ENCODE data around the gene RELT. TPM values are rescaled to one million over a fixed set of nuclear protein-coding genes. Genes with fewer than 3 reads are reported as not detected.
A peak's percentile ranks its signal among the peaks of the same experiment; 100 is the strongest.

RELT gene
- polyA plus RNA-seq, 4 donors, result 0.67 to 3.3 (median 2.1) TPM

GRCh38 chr11:73343076-73343873, 32.9 kb upstream of the RELT start:
- no peak overlapping the region for H3K27ac ChIP-seq (ENCODE audit: low read depth in 1 of 3, low read length in 2 of 3)
- H3K4me3 ChIP-seq (ENCODE audit: low read depth in 1 of 3, low read length in 3 of 3), result peak overlapping the region in 1 of 3 donors; percentile 23
- 41 to 56% (median 42%) methylated on average over 34 to 40 of the region's 40 CpGs for WGBS, 3 donors
- DNase-seq (no peak), FAIRE-seq (no peak)
- peaks cover 0 to 4% (median 0%) of the 10 kb centered on the region in 3 donors for H3K4me1 ChIP-seq (ENCODE audit: control insufficient read depth in 3 of 3, insufficient read depth in 2 of 3, low read depth in 1 of 3, low read length in 2 of 3)
- H3K27me3 ChIP-seq (ENCODE audit: control insufficient read depth in 3 of 3, insufficient read depth in 3 of 3, low read length in 3 of 3), result no peaks in the 10 kb centered on the region
- H3K9me3 ChIP-seq (ENCODE audit: control insufficient read depth in 2 of 2, insufficient read depth in 1 of 2, low read depth in 1 of 2, low read length in 1 of 2), result no peaks in the 10 kb centered on the region
- H3K36me3 ChIP-seq (ENCODE audit: control insufficient read depth in 3 of 3, insufficient read depth in 2 of 3, low read depth in 1 of 3, low read length in 3 of 3), result peaks cover 0 to 72% (median 0%) of the 10 kb centered on the region in 3 donors

- H3K36me3 ChIP-seq (ENCODE audit: control insufficient read depth in 3 of 3, insufficient read depth in 2 of 3, low read depth in 1 of 3, low read length in 3 of 3), result peaks cover 0 to 73% (median 0%) of the 10 kb centered on the region in 3 donors
- FAIRE-seq (no peak), DNase-seq (no peak)
- 75 to 85% (median 78%) methylated on average over 20 of the region's 20 CpGs for WGBS, 3 donors
- H3K9me3 ChIP-seq (ENCODE audit: control insufficient read depth in 2 of 2, insufficient read depth in 1 of 2, low read depth in 1 of 2, low read length in 1 of 2), result no peaks in the 10 kb centered on the region
- H3K27ac ChIP-seq (ENCODE audit: low read depth in 1 of 3, low read length in 2 of 3), result no peak overlapping the region
- no peak overlapping the region for H3K4me3 ChIP-seq (ENCODE audit: low read depth in 1 of 3, low read length in 3 of 3)
- peaks cover 0 to 4% (median 0%) of the 10 kb centered on the region in 3 donors for H3K4me1 ChIP-seq (ENCODE audit: control insufficient read depth in 3 of 3, insufficient read depth in 2 of 3, low read depth in 1 of 3, low read length in 2 of 3)
- H3K27me3 ChIP-seq (ENCODE audit: control insufficient read depth in 3 of 3, insufficient read depth in 3 of 3, low read length in 3 of 3), result no peaks in the 10 kb centered on the region
Observed at GRCh38 chr11:73344191-73344607, 32.0 kb upstream of the RELT start.

DNA sequence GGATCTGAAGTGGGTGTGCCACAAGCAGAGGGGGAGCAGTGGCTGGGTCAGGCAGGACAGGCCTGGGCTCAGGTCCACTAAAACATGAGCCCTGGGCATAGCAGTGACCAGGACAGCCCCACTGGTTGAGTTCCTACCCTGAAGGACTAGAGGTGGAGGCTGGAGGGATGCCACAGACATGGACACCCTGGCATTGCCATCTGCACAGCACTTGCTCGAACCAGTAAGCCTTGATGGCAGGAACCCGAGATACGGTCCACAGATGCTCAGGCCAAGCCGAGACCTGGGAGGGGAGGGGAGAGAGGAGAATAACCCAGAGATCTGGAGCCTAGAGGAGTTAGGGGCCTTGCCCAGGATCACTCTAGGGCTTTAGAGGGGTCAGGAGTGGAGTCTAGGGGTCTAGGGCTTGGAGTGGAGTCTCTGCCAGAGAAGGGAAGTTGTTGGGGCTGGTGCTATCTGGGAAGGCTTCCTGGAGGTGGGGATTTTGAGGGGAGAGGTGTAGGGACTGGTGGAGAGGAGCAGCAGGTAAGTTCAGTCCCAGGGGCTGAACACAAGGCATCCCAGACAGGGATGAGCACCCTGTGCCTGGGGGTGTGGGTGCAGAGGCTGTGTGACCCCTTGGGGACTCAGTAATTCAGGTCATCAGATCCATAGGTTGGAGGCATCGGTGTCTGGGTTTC, 30.6 kb upstream of the RELT start:
- FAIRE-seq, result no peak
- no peak overlapping the region for H3K27ac ChIP-seq (ENCODE audit: low read depth in 1 of 3, low read length in 2 of 3)
- H3K4me1 ChIP-seq (ENCODE audit: control insufficient read depth in 3 of 3, insufficient read depth in 2 of 3, low read depth in 1 of 3, low read length in 2 of 3), result peaks cover 0 to 4% (median 0%) of the 10 kb centered on the region in 3 donors
- no peak overlapping the region for H3K4me3 ChIP-seq (ENCODE audit: low read depth in 1 of 3, low read length in 3 of 3)
- H3K36me3 ChIP-seq (ENCODE audit: control insufficient read depth in 3 of 3, insufficient read depth in 2 of 3, low read depth in 1 of 3, low read length in 3 of 3), result peaks cover 0 to 66% (median 0%) of the 10 kb centered on the region in 3 donors
- DNase-seq, result no peak
- no peaks in the 10 kb centered on the region for H3K9me3 ChIP-seq (ENCODE audit: control insufficient read depth in 2 of 2, insufficient read depth in 1 of 2, low read depth in 1 of 2, low read length in 1 of 2)
- H3K27me3 ChIP-seq (ENCODE audit: control insufficient read depth in 3 of 3, insufficient read depth in 3 of 3, low read length in 3 of 3), result no peaks in the 10 kb centered on the region
- WGBS, 3 donors, result 71 to 82% (median 81%) methylated on average over 5 of the region's 5 CpGs

GRCh38 chr11:73346186-73346935, 29.8 kb upstream of the RELT start:
- no peak overlapping the region for H3K27ac ChIP-seq (ENCODE audit: low read depth in 1 of 3, low read length in 2 of 3)
- H3K4me3 ChIP-seq (ENCODE audit: low read depth in 1 of 3, low read length in 3 of 3), result no peak overlapping the region
- peaks cover 0 to 4% (median 0%) of the 10 kb centered on the region in 3 donors for H3K4me1 ChIP-seq (ENCODE audit: control insufficient read depth in 3 of 3, insufficient read depth in 2 of 3, low read depth in 1 of 3, low read length in 2 of 3)
- no peaks in the 10 kb centered on the region for H3K9me3 ChIP-seq (ENCODE audit: control insufficient read depth in 2 of 2, insufficient read depth in 1 of 2, low read depth in 1 of 2, low read length in 1 of 2)
- H3K27me3 ChIP-seq (ENCODE audit: control insufficient read depth in 3 of 3, insufficient read depth in 3 of 3, low read length in 3 of 3), result no peaks in the 10 kb centered on the region
- WGBS, 3 donors, result 71 to 78% (median 77%) methylated on average over 9 to 10 of the region's 10 CpGs
- DNase-seq, result no peak
- H3K36me3 ChIP-seq (ENCODE audit: control insufficient read depth in 3 of 3, insufficient read depth in 2 of 3, low read depth in 1 of 3, low read length in 3 of 3), result peaks cover 0 to 68% (median 0%) of the 10 kb centered on the region in 3 donors
- no peak for FAIRE-seq

- Histone ChIP-seq H3K9me3 (ENCODE audit: control insufficient read depth in 2 of 2, insufficient read depth in 1 of 2, low read depth in 1 of 2, low read length in 1 of 2) (no peaks in the 10 kb centered on the region), H3K27me3 (ENCODE audit: control insufficient read depth in 3 of 3, insufficient read depth in 3 of 3, low read length in 3 of 3) (no peaks in the 10 kb centered on the region), H3K4me1 (ENCODE audit: control insufficient read depth in 3 of 3, insufficient read depth in 2 of 3, low read depth in 1 of 3, low read length in 2 of 3) (peaks cover 0 to 4% (median 0%) of the 10 kb centered on the region in 3 donors), H3K36me3 (ENCODE audit: control insufficient read depth in 3 of 3, insufficient read depth in 2 of 3, low read depth in 1 of 3, low read length in 3 of 3) (peaks cover 0 to 68% (median 0%) of the 10 kb centered on the region in 3 donors), H3K27ac (ENCODE audit: low read depth in 1 of 3, low read length in 2 of 3) (no peak overlapping the region), H3K4me3 (ENCODE audit: low read depth in 1 of 3, low read length in 3 of 3) (no peak overlapping the region)
- no peak for FAIRE-seq
- DNase-seq, result no peak
- 35 to 76% (median 51%) methylated on average over 12 of the region's 12 CpGs for WGBS, 3 donors
Observed at GRCh38 chr11:73347067-73347466, 29.1 kb upstream of the RELT start.

DNA sequence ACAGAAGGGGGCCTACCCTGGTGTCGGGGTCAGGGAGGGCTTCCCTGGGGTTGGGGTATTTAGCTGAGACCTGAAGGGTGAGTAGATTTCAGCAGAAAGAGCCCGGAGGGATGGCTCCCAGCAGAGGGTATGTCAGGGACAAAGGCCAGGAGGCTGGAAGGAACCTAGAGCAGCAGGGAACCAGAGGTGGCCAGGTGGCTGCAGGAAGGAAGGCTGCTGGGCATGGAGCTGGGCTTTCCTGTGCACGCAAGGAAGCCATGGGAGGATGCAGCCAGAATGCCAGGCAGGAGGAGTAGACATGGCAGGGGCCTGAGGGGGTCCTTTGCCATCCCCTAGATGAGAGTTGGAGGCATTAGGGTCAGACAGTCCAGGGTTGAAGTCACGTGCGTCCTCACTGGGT, 27.4 kb upstream of the RELT start:
- no peak for FAIRE-seq
- no peaks in the 10 kb centered on the region for H3K9me3 ChIP-seq (ENCODE audit: control insufficient read depth in 2 of 2, insufficient read depth in 1 of 2, low read depth in 1 of 2, low read length in 1 of 2)
- H3K27me3 ChIP-seq (ENCODE audit: control insufficient read depth in 3 of 3, insufficient read depth in 3 of 3, low read length in 3 of 3), result no peaks in the 10 kb centered on the region
- no peak overlapping the region for H3K4me3 ChIP-seq (ENCODE audit: low read depth in 1 of 3, low read length in 3 of 3)
- no peak overlapping the region for H3K27ac ChIP-seq (ENCODE audit: low read depth in 1 of 3, low read length in 2 of 3)
- 83 to 84% (median 84%) methylated on average over 5 of the region's 5 CpGs for WGBS, 3 donors
- no peak for DNase-seq
- H3K4me1 ChIP-seq (ENCODE audit: control insufficient read depth in 3 of 3, insufficient read depth in 2 of 3, low read depth in 1 of 3, low read length in 2 of 3), result no peaks in the 10 kb centered on the region
- H3K36me3 ChIP-seq (ENCODE audit: control insufficient read depth in 3 of 3, insufficient read depth in 2 of 3, low read depth in 1 of 3, low read length in 3 of 3), result peaks cover 0 to 75% (median 0%) of the 10 kb centered on the region in 3 donors

DNA sequence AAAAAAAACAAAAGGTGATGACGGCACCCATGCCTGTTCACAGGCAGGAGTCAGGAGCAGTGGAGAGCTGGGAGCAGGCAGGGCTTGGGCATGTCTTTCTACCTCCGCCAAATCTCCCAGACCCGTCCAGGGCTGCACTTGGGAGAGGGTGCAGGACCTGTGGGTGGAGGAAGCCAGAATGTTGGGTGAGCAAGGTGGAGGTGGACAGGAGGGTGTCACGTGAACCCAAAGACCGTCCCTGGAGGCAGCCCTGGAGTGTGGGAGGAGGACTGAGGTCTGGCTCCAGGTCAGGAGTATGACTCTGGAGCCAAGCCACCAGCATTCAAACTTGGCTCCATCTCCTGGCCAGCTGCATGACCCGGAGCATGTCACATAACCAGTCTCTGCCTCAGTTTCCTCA, 26.6 kb upstream of the RELT start:
- H3K9me3 ChIP-seq (ENCODE audit: control insufficient read depth in 2 of 2, insufficient read depth in 1 of 2, low read depth in 1 of 2, low read length in 1 of 2), result no peaks in the 10 kb centered on the region
- no peaks in the 10 kb centered on the region for H3K4me1 ChIP-seq (ENCODE audit: control insufficient read depth in 3 of 3, insufficient read depth in 2 of 3, low read depth in 1 of 3, low read length in 2 of 3)
- no peak overlapping the region for H3K27ac ChIP-seq (ENCODE audit: low read depth in 1 of 3, low read length in 2 of 3)
- peaks cover 0 to 74% (median 0%) of the 10 kb centered on the region in 3 donors for H3K36me3 ChIP-seq (ENCODE audit: control insufficient read depth in 3 of 3, insufficient read depth in 2 of 3, low read depth in 1 of 3, low read length in 3 of 3)
- DNase-seq, result no peak
- 74 to 84% (median 79%) methylated on average over 6 of the region's 6 CpGs for WGBS, 3 donors
- FAIRE-seq, result no peak
- no peaks in the 10 kb centered on the region for H3K27me3 ChIP-seq (ENCODE audit: control insufficient read depth in 3 of 3, insufficient read depth in 3 of 3, low read length in 3 of 3)
- H3K4me3 ChIP-seq (ENCODE audit: low read depth in 1 of 3, low read length in 3 of 3), result no peak overlapping the region
